K562 (cell line): ENCODE measurements around the gene TCF25. TPM values are rescaled to one million over a fixed set of nuclear protein-coding genes. Genes with fewer than 3 reads are reported as not detected.

Experiments
- ATF4 ChIP-seq: fragments of 450-650 bp; formaldehyde crosslinking; IDR thresholded peaks from 2 replicates; pipeline ENCODE4 v1.4.0; 2022; ENCODE audit warnings: mild to moderate bottlenecking, moderate library complexity
- CCNT2 ChIP-seq: IDR thresholded peaks from 2 replicates; pipeline ENCODE4 v1.6.1; 2011; ENCODE audit warnings: borderline replicate concordance, low read depth, mild to moderate bottlenecking, moderate library complexity, mixed read lengths, low read length; ENCODE audit not compliant: insufficient read length; ENCODE audit errors: extremely low read depth
- DIDO1 ChIP-seq: fragments of 450-650 bp; IDR thresholded peaks from 2 replicates; pipeline ENCODE4 v1.6.1; 2016; ENCODE audit warnings: low read depth, missing biosample characterization, missing genetic modification characterization
- E2F6 ChIP-seq, 2 experiments: IDR thresholded peaks; 2 replicates each; pipeline ENCODE4 v1.6.1; 2011; ENCODE audit warnings: borderline replicate concordance in 1 of 2, control low read depth in 1 of 2, low read depth in 1 of 2, low read length in 1 of 2, mild to moderate bottlenecking in 1 of 2, mixed read lengths in 1 of 2, moderate library complexity in 1 of 2; ENCODE audit not compliant: insufficient read depth in 1 of 2, insufficient read length in 1 of 2, poor library complexity in 1 of 2, severe bottlenecking in 1 of 2; ENCODE audit errors: extremely low read depth in 1 of 2
- FOSL1 ChIP-seq: fragments of 200-800 bp; sonication (Bioruptor generic); conservative IDR thresholded peaks from 2 replicates; pipeline ENCODE4 v1.6.1; 2016; ENCODE audit warnings: missing genetic modification characterization, missing compliant biosample characterization
- GTF2B ChIP-seq: IDR thresholded peaks from 2 replicates; pipeline ENCODE4 v1.6.1; 2011; ENCODE audit not compliant: insufficient read length; ENCODE audit errors: extremely low read depth
- GTF2F1 ChIP-seq: IDR thresholded peaks from 2 replicates; pipeline ENCODE4 v1.6.1; 2011; ENCODE audit warnings: low read depth, low read length, improper control_type of control experiment
- NFYB ChIP-seq: IDR thresholded peaks from 2 replicates; pipeline ENCODE4 v1.6.1; 2011; ENCODE audit warnings: mild to moderate bottlenecking, moderate library complexity; ENCODE audit not compliant: insufficient read length; ENCODE audit errors: extremely low read depth
- RBFOX2 ChIP-seq: fragments of 200-400 bp; formaldehyde crosslinking; IDR thresholded peaks from 2 replicates; pipeline ENCODE4 v1.6.1; 2017; ENCODE audit warnings: low read depth, mild to moderate bottlenecking, low read length, moderate library complexity
- RCOR1 ChIP-seq, 2 experiments: IDR thresholded peaks; 2 replicates each; pipeline ENCODE4 v1.6.1; 2012; ENCODE audit warnings: low read depth in 2 of 2, low read length in 2 of 2, borderline replicate concordance in 1 of 2, improper control_type of control experiment in 1 of 2
- SIN3A ChIP-seq, 2 experiments: fragments of 150-350 bp in 1 of 2; IDR thresholded peaks; 2 replicates each; pipeline ENCODE4 v1.6.1; 2011 to 2016; ENCODE audit warnings: borderline replicate concordance in 2 of 2, low read depth in 2 of 2, low read length in 2 of 2, mild to moderate bottlenecking in 2 of 2, moderate library complexity in 2 of 2; ENCODE audit not compliant: control insufficient read depth in 1 of 2
- SP2 ChIP-seq: IDR thresholded peaks from 2 replicates; pipeline ENCODE4 v1.6.1; 2011; ENCODE audit warnings: mild to moderate bottlenecking, low read depth, low read length, moderate library complexity; ENCODE audit not compliant: poor library complexity, severe bottlenecking; ENCODE audit errors: extremely low read depth
- TAF1 ChIP-seq: IDR thresholded peaks from 2 replicates; pipeline ENCODE4 v1.6.1; 2011; ENCODE audit warnings: mild to moderate bottlenecking, low read length, moderate library complexity; ENCODE audit not compliant: insufficient read depth, control insufficient read depth, severe bottlenecking; ENCODE audit errors: extremely low read depth
- TBP ChIP-seq: optimal IDR thresholded peaks from 2 replicates; pipeline ENCODE3; 2011; ENCODE audit warnings: low read depth, low read length, improper control_type of control experiment
- YY1 ChIP-seq, 3 experiments: IDR thresholded peaks; 2 replicates each; pipeline ENCODE4 v1.6.1; 2011; ENCODE audit warnings: low read length in 2 of 3, mild to moderate bottlenecking in 2 of 3, moderate library complexity in 2 of 3, borderline replicate concordance in 1 of 3, control low read depth in 1 of 3, low read depth in 1 of 3; ENCODE audit not compliant: insufficient read depth in 3 of 3, insufficient replicate concordance in 2 of 3, control insufficient read depth in 1 of 3, insufficient read length in 1 of 3; ENCODE audit errors: extremely low read depth in 1 of 3
- ZFX ChIP-seq: sonication (generic); formaldehyde crosslinking; IDR thresholded peaks from 2 replicates; pipeline ENCODE4 v1.8.0; 2022; ENCODE audit warnings: mild to moderate bottlenecking, missing genetic modification reagents, moderate library complexity
- ZNF280A ChIP-seq: fragments of 450-650 bp; IDR thresholded peaks from 2 replicates; pipeline ENCODE4 v1.6.1; 2018; ENCODE audit warnings: mild to moderate bottlenecking, low read depth; ENCODE audit not compliant: partially characterized antibody
- ZNF589 ChIP-seq: fragments of 200-800 bp; sonication (Bioruptor generic); IDR thresholded peaks from 2 replicates; pipeline ENCODE4 v1.6.1; 2016; ENCODE audit warnings: low read depth, missing genetic modification characterization, missing compliant biosample characterization
- polyA plus RNA-seq, 8 experiments: library from polyadenylated mRNA; depleted of rRNA in 4 of 8; stranded (reverse) in 5 of 8; unstranded in 3 of 8; fragments of >200 nt; fragmentation: Nextera tagmentation in 2 of 8; fragmentation: Illumina TruSeq in 1 of 8; extraction: Ambion mirVana in 2 of 8; extraction: Trizol in 1 of 8; gene quantifications; 2 replicates each; pipeline versions ENCODE4 v1.2.1 to v1.2.3, GENCODE V29; 2011 to 2014; ENCODE audit warnings: inconsistent platforms in 1 of 8, missing spikeins in 1 of 8
- total RNA-seq, 7 experiments: library from RNA; depleted of rRNA in 6 of 7; stranded (reverse); fragments of >200 nt in 6 of 7; fragmentation: Illumina TruSeq in 2 of 7; extraction: Trizol in 2 of 7; gene quantifications; 2 replicates each; pipeline versions ENCODE4 v1.2.1 to v1.2.3, GENCODE V29; 2011 to 2021; ENCODE audit warnings: low replicate concordance in 1 of 7

TCF25 gene
- total and polyA plus RNA-seq, 9 of the 15 experiments (the other 6 are each of a cell fraction or from before 2014, with no cell fraction given): 9.0 to 154 (median 83.8) TPM

- TF ChIP-seq E2F6 (IDR thresholded peaks at IDR 0.05; ENCODE audit: borderline replicate concordance in 1 of 2, extremely low read depth in 1 of 2, insufficient read depth in 1 of 2, insufficient read length in 1 of 2, low read depth in 1 of 2, low read length in 1 of 2, poor library complexity in 1 of 2, severe bottlenecking in 1 of 2) (peak in 1 of 2 experiments; percentile 28), DIDO1 (no peak), ZFX (CRISPR knock-in tag) (peak; percentile 71), SP2 (no peak), ATF4 (CRISPR knock-in tag) (no peak), RBFOX2 (peak; percentile 87), NFYB (peak; percentile 63), FOSL1 (0 out of 2 replicates have a peak, but pooled peaks have one; percentile 27), SIN3A (IDR thresholded peaks at IDR 0.05; ENCODE audit: borderline replicate concordance in 2 of 2, control insufficient read depth in 1 of 2, low read depth in 2 of 2, low read length in 2 of 2) (peak in 1 of 2 experiments; percentile 48; a peak in 2 of 4 replicates), YY1 (IDR thresholded peaks at IDR 0.05; ENCODE audit: borderline replicate concordance in 1 of 3, control insufficient read depth in 1 of 3, extremely low read depth in 1 of 3, insufficient read depth in 3 of 3, insufficient read length in 1 of 3, insufficient replicate concordance in 2 of 3, low read depth in 1 of 3, low read length in 2 of 3) (peak in 2 of 3 experiments; percentile 16 to 19), GTF2F1 (peak; percentile 60), RCOR1 (IDR thresholded peaks at IDR 0.05; ENCODE audit: borderline replicate concordance in 1 of 2, low read depth in 2 of 2, low read length in 2 of 2) (0 out of 4 replicates have a peak, but pooled peaks of 1 of the 2 experiments have one; percentile 19), TAF1 (peak; percentile 61), CCNT2 (peak; percentile 74), TBP (peak; percentile 97), ZNF280A (no peak), ZNF589 (CRISPR knock-in tag) (0 out of 2 replicates have a peak, but pooled peaks have one; percentile 9), GTF2B (peak; percentile 66)
These were observed 49.7 kb downstream of the TCF25 start, which contains the start of gene TUBB3 (continued) for GRCh38 chr16:89922884-89923639.
